HepG2 (cell line): ENCODE results near the gene CHN2. TPM values are rescaled to one million over a fixed set of nuclear protein-coding genes. Genes with fewer than 3 reads are reported as not detected.

Source experiments
- AHR ChIP-seq: IDR thresholded peaks from 2 replicates; pipeline ENCODE4 v1.6.1; 2018; ENCODE audit warnings: missing genetic modification reagents, missing compliant biosample characterization
- CEBPB ChIP-seq: IDR thresholded peaks from 2 replicates; pipeline ENCODE4 v1.6.1; 2011; ENCODE audit warnings: low read depth, low read length, improper control_type of control experiment, borderline replicate concordance
- EHMT2 ChIP-seq: fragments of 200-600 bp; sonication (generic); IDR thresholded peaks from 2 replicates; pipeline ENCODE4 v1.7.0; 2017; ENCODE audit warnings: antibody characterized with exemption, low read depth, low read length, borderline replicate concordance
- HES4 ChIP-seq: sonication (generic); formaldehyde crosslinking; IDR thresholded peaks from 2 replicates; pipeline ENCODE4 v1.9.0; 2021; ENCODE audit warnings: mild to moderate bottlenecking, missing genetic modification reagents, borderline replicate concordance
- IRF1 ChIP-seq: sonication (generic); formaldehyde crosslinking; IDR thresholded peaks from 2 replicates; pipeline ENCODE4 v1.4.0; 2020; ENCODE audit warnings: low read depth, mild to moderate bottlenecking, missing genetic modification reagents
- KLF11 ChIP-seq: IDR thresholded peaks from 2 replicates; pipeline ENCODE4 v1.6.1; 2016; ENCODE audit warnings: missing compliant biosample characterization
- MLLT10 ChIP-seq: sonication (generic); formaldehyde crosslinking; IDR thresholded peaks from 2 replicates; pipeline ENCODE4 v1.4.0; 2020; ENCODE audit warnings: missing genetic modification reagents
- ONECUT2 ChIP-seq: sonication (generic); formaldehyde crosslinking; IDR thresholded peaks from 2 replicates; pipeline ENCODE4 v1.4.0; 2020; ENCODE audit warnings: missing genetic modification reagents
- PTBP1 ChIP-seq: fragments of 200-400 bp; formaldehyde crosslinking; IDR thresholded peaks from 2 replicates; pipeline ENCODE4 v1.6.1; 2018; ENCODE audit warnings: low read length, low read depth; ENCODE audit not compliant: poor library complexity, severe bottlenecking
- RFX1 ChIP-seq: fragments of 450-650 bp; IDR thresholded peaks from 2 replicates; pipeline ENCODE4 v1.6.1; 2017
- SOX6 ChIP-seq, 2 experiments: fragments of 450-650 bp in 1 of 2; sonication (generic) in 1 of 2; formaldehyde crosslinking in 1 of 2; IDR thresholded peaks; 2 replicates each; pipeline versions ENCODE4 v1.4.0 to v1.6.1; 2017 to 2020; ENCODE audit warnings: antibody characterized with exemption in 1 of 2, mild to moderate bottlenecking in 1 of 2, missing genetic modification reagents in 1 of 2
- STAG1 ChIP-seq: sonication (generic); formaldehyde crosslinking; IDR thresholded peaks from 2 replicates; pipeline ENCODE4 v1.4.0; 2020; ENCODE audit warnings: missing genetic modification reagents
- SUZ12 ChIP-seq: fragments of 150-350 bp; IDR thresholded peaks from 2 replicates; pipeline ENCODE4 v1.6.1; 2014; ENCODE audit warnings: low read depth, low read length
- TAF1 ChIP-seq: sonication (generic); formaldehyde crosslinking; IDR thresholded peaks from 2 replicates; pipeline ENCODE4 v1.4.0; 2020; ENCODE audit warnings: missing genetic modification reagents
- TRIM24 ChIP-seq: sonication (generic); formaldehyde crosslinking; IDR thresholded peaks from 2 replicates; pipeline ENCODE4 v1.8.0; 2022; ENCODE audit warnings: mild to moderate bottlenecking, missing genetic modification reagents
- ZC3H13 ChIP-seq: sonication (generic); formaldehyde crosslinking; IDR thresholded peaks from 2 replicates; pipeline ENCODE4 v1.8.1; 2023; ENCODE audit warnings: mild to moderate bottlenecking, missing genetic modification reagents, moderate library complexity
- ZHX1 ChIP-seq: sonication (generic); formaldehyde crosslinking; IDR thresholded peaks from 2 replicates; pipeline ENCODE4 v1.8.1; 2022; ENCODE audit warnings: low read depth, mild to moderate bottlenecking, missing genetic modification reagents
- ZNF143 ChIP-seq: sonication (generic); formaldehyde crosslinking; IDR thresholded peaks from 2 replicates; pipeline ENCODE4 v1.4.0; 2020; ENCODE audit warnings: missing genetic modification reagents
- ZNF232 ChIP-seq: sonication (generic); formaldehyde crosslinking; IDR thresholded peaks from 2 replicates; pipeline ENCODE4 v1.4.0; 2020; ENCODE audit warnings: missing genetic modification reagents, borderline replicate concordance
- ZNF3 ChIP-seq: IDR thresholded peaks from 2 replicates; pipeline ENCODE4 v1.7.0; 2017; ENCODE audit warnings: inconsistent platforms
- ZNF33B ChIP-seq: sonication (generic); formaldehyde crosslinking; IDR thresholded peaks from 2 replicates; pipeline ENCODE4 v1.5.1; 2020; ENCODE audit warnings: mild to moderate bottlenecking, missing genetic modification reagents
- ZNF761 ChIP-seq: sonication (generic); formaldehyde crosslinking; conservative IDR thresholded peaks from 2 replicates; pipeline ENCODE4 v1.4.0; 2020; ENCODE audit warnings: mild to moderate bottlenecking, missing genetic modification reagents
- ZNF780A ChIP-seq: sonication (generic); formaldehyde crosslinking; IDR thresholded peaks from 2 replicates; pipeline ENCODE4 v1.8.0; 2022; ENCODE audit warnings: mild to moderate bottlenecking, missing genetic modification reagents, moderate library complexity
- ZSCAN31 ChIP-seq: sonication (generic); formaldehyde crosslinking; IDR thresholded peaks from 2 replicates; pipeline ENCODE4 v1.5.0; 2020; ENCODE audit warnings: low read depth, mild to moderate bottlenecking, missing genetic modification reagents
- polyA plus RNA-seq, 8 experiments: library from polyadenylated mRNA; depleted of rRNA in 3 of 8; stranded (reverse) in 7 of 8; unstranded in 1 of 8; fragments of >200 nt; fragmentation: Illumina TruSeq in 4 of 8; extraction: Trizol in 4 of 8; gene quantifications; 2 replicates each; pipeline versions ENCODE4 v1.2.1 to v1.2.3, GENCODE V29; 2011 to 2016; ENCODE audit warnings: low read depth in 4 of 8, missing spikeins in 1 of 8, mixed read lengths in 1 of 8; ENCODE audit not compliant: insufficient read depth in 1 of 8
- total RNA-seq, 5 experiments: library from RNA; depleted of rRNA; stranded (reverse); fragments of >200 nt; fragmentation: Illumina TruSeq; extraction: Trizol; gene quantifications; 2 replicates each; pipeline ENCODE4 v1.2.3, GENCODE V29; 2016; ENCODE audit warnings: low read depth in 1 of 5

CHN2 gene
- total and polyA plus RNA-seq, 2 of the 13 experiments (the other 11 are each of a cell fraction or from before 2014, with no cell fraction given): 23.5 to 30.5 TPM

GRCh38 chr7:29309041-29309854 lies 114.7 kb downstream of the CHN2 start (continued):
- TF ChIP-seq ZHX1 (CRISPR knock-in tag) (no peak), IRF1 (CRISPR knock-in tag) (no peak), CEBPB (peak; percentile 59; the same call in 1 of the 2 replicates), ZNF761 (CRISPR knock-in tag) (no peak), ZC3H13 (CRISPR knock-in tag) (no peak), EHMT2 (no peak), ZNF780A (CRISPR knock-in tag) (no peak), SUZ12 (no peak), ZSCAN31 (CRISPR knock-in tag) (no peak), ONECUT2 (CRISPR knock-in tag) (no peak), ZNF143 (CRISPR knock-in tag) (no peak), TAF1 (CRISPR knock-in tag) (no peak), ZNF33B (no peak), HES4 (CRISPR knock-in tag) (no peak), SOX6 (IDR thresholded peaks at IDR 0.05) (no peak), SOX6 (CRISPR knock-in tag; IDR thresholded peaks at IDR 0.05) (peak; percentile 61), AHR (CRISPR knock-in tag) (no peak), RFX1 (no peak), KLF11 (no peak), STAG1 (CRISPR knock-in tag) (peak; percentile 83), ZNF232 (CRISPR knock-in tag) (no peak), PTBP1 (no peak), TRIM24 (CRISPR knock-in tag) (no peak), ZNF3 (no peak), MLLT10 (no peak)
